HG02642 (cell line): ENCODE measurements around the gene SNED1.

ENCODE experiments used
- ATAC-seq: cut with Tn5 transposase; IDR thresholded peaks from one replicate; pipeline ENCODE4 v1.9.1; 2021; ENCODE audit warnings: mild to moderate bottlenecking; ENCODE audit not compliant: unreplicated experiment, poor library complexity

The SNED1 gene

DNA sequence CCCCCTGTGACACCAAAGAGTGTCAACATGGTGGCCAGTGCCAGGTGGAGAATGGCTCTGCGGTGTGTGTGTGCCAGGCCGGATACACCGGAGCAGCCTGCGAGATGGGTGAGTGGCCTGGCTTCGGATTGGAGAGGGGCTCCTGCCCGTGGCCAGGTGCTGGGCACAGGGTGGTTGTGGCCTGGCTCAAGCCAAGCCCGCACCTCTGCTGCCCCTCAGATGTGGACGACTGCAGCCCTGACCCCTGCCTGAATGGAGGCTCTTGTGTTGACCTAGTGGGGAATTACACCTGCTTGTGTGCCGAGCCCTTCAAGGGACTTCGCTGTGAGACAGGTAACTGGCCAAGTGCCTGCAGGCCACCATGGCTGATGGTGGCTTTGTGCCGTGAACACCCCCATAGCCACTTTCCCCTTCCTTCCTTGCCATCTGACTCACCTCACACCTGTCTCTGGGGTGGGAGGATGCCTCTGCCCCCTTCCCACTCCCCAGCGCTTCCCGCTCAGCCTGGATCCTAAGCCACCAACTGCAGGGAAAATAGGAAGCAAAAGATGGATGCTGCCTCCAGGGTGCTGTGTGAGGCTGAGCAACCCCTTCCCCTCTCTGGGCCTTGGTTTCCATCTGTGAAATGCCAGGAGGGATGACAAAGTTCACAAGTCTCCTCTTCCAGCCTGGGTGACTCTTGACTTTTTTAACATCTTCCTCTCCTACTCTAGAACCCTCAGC lies 41.8 kb downstream of the SNED1 start:
- no peak for ATAC-seq

DNA sequence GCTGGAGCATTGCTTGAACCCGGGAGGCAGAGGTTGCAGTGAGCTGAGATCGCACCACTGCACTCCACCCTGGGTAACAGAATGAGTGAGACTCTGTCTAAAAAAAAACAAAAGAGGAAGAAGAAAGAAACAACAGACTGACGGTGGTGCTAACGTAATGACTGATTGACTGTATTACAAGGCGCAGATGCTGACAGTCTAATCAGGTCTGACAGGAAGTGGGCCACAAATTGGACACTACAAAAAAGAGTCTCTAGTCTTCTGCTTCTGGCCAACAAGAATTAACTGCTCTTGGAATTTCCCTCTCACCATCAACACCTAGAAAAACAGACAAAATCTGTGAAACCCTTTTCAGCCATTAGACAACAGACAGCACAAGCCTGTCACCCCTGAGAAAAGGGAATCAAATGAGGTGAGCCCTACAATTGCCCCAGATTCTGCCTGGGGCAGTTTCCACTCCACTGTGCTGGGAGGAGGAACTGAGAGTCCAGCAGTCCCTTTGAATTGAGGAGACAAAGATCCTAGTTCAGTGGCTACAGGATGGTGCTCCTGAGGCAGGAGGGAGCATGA lies 43.3 kb downstream of the SNED1 start:
- ATAC-seq, result peak; percentile 58

DNA sequence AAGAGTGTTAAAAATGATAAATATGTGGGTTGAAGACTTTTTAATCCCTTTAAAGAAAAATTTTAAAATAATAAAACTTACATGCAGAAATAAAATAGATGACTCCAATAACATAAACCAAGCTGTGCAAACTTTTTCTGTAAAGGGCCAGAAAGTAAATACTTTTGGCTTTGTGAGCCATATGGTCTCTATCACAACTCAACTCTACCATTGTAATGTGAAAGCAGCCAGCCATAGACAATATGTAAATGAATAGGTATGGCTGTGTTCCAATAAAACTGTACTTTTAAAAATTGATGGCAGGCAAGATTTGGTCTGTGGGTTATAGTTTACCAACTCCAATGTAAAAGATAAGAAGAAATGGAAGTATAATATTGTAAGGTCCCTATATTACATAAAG lies 45.2 kb downstream of the SNED1 start:
- ATAC-seq, result no peak

DNA sequence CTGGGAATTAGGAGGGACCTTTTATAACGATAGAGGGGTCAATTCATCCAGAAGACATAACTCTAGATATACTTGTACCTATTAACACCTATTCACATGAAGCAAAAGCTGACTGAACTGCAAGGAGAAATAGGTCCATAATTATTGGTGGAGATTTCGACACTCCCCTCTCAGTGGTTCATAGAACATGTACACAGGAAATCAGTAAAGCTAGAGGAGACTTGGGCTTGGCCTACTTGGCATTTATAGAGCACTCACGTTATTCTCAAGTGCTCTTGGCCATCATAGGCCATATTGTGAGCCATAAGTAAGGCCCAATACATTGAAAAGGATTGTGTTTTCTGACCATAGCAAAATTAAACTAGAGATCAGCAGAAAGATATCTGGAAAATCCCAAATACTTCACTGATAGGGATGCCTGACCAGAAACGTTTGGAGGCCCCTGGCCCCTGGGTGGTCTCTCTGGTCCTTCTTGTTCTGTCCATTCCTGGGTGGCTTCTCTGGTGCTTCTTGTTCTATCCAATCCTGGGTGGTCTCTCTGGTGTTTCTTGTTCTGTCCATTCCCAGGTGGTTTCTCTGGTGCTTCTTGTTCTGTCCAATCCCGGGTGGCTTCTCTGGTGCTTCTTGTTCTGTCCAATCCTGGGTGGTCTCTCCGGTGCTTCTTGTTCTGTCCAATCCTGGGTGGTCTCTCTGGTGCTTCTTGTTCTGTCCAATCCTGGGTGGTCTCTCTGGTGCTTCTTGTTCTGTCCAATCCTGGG lies 49.0 kb downstream of the SNED1 start:
- ATAC-seq, result no peak

DNA sequence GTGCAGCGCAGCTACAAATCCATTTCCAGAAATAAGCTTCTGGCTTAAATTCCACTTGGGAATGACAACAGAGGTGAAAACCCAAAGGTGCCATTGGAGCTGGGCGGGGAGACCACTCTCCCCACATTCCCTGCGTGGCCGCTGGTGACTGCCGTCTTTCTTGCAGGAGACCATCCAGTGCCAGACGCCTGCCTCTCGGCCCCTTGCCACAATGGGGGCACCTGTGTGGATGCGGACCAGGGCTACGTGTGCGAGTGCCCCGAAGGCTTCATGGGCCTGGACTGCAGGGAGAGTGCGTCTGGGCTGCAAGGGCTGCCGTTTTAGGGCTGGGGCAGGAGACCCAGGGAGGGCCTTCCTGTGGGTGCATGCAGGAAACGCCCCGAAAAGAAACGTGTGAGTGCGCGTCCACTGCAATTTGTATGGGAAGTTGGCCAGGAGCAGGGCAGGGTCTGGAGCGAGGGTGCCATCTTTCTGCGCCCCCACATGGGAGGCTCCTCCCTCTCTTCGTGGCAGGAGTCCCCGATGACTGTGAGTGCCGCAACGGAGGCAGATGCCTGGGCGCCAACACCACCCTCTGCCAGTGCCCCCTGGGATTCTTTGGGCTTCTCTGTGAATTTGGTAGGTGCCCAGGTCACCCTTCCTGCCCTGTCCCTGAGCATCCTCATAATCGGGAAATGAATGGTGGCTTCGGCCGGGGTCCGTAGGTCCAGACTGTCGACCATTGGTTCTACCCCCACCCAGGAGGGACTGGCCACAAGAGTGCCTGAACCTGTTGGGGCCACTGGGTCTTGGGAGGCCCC lies 49.9 kb downstream of the SNED1 start:
- ATAC-seq, result no peak

DNA sequence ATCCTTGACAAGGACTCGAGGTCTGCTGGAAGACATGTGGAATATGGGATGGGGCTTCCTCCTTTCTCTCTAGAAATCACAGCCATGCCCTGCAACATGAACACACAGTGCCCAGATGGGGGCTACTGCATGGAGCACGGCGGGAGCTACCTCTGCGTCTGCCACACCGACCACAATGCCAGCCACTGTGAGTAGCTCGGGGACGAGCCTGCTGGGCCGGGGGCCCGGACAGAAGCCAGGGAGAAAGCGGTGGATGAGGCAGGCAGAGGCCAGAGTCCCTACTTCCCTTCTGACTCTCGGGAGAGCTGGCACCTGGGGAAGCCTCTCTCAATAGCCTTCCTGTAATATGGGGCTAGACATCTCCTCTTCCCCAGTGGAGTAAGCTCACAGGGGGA lies 50.5 kb downstream of the SNED1 start:
- ATAC-seq, result no peak

DNA sequence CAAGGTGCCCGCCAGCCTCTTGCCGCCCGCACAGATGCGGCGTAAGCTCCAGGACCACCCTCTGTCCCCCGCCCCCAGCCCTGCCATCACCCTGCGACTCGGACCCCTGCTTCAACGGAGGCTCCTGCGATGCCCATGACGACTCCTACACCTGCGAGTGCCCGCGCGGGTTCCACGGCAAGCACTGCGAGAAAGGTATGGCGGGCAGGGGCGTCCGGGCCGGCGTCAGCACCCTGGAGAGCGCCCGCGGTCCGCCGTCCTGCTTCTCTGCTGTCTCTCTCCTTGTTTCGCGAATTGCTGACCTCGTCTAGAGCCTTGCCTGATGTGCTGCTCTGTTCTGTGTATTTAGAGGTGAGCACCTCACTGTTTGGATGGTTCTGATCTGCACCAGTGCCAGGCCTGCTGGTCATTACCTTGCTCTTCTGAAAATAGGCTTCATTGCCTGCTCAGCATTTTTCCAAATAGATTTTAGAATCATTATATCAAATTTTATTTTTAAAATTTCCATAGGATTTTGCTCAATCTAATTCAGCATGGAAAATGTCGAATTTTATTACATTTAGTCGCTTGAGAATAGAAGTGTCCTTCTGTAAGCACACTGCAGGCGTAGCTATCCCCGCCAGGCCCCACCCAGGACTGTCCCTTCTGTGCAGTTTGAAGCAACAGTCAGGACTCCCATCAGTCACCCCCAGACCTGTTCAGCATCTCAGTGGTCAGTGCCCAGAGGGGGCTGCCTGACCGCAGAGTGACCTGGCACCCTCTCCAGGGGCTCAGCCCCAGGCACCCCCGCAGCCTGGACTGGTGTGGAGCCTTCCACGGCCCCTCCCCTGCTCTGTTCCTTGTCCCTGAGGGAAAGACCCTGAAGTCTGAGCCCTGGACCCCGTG lies 51.6 kb downstream of the SNED1 start:
- ATAC-seq, result no peak

DNA sequence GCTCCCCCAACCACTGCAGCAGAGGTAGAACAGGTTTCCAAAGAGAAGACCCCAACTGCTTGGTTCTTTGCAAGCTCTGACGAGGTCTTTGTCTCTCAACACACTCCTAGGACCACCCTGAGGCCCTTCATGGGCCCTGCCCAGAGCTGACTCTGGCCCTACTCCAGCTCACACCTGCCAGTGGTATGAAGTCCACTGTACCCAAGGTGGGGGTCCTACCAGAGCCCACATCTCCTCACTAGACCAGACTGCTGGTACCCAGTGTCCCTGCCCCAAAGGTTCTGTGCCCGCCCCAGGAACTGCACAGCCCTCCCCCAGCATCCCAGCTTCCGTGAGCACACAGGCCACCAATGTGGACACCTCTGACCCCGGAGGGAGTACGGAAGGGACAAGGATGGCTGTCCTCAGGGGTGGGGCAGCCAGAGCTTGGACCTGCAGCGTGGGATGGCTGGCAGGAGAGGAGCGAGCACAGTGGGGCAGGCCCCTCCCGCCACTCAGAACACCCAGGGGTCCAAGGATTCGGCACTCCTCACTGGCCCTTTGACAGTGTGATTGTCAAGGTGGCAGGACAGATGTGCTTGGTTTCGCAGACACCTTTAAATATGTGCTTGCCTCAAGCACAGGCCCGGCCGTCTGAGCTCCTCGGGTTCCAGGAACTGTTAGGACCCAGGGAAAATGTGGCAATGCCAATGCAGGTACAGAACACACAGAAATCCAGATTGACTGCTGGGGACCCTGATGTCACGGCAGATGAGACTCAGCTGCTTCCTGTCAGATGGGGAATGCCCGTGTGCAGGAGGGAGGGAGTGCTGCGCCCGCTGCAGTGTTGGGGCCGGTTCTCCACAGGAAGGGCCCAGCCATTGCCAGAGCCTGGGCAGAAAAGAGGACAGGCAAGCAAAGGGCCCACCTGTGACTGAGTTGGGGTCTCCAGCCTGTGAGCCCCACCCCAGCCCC lies 52.5 kb downstream of the SNED1 start:
- ATAC-seq, result no peak

DNA sequence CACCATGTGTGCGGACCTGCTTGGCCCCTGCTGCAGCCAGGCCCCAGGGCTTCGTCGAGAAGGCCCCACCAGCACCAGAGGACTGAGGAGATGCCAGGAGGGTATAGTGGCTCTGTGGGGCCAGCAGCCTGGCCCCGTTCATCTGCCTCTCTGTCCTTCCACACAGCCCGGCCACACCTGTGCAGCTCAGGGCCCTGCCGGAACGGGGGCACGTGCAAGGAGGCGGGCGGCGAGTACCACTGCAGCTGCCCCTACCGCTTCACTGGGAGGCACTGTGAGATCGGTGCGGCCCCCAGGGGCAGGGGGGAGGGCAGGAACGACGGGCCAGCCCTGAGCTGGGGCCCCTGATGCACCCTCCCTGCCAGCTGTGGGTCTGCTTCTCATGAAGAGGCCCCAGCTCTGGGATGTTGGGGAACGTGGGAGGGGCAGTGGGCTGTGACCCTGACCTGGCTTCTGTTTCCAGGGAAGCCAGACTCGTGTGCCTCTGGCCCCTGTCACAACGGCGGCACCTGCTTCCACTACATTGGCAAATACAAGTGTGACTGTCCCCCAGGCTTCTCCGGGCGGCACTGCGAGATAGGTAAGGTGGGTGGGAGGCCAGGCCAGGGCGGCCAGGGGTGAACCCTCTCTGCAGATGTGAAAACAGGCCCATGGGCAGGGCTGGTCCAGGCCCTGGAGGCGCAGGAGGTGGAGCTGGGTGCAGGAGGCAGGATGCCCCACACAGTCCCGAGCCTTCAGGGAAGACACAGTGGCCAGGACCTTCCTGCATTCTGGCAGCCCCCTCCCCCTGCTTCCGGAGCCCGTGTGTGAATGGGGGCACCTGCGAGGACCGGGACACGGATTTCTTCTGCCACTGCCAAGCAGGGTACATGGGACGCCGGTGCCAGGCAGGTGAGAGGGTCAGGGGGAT lies 53.4 kb downstream of the SNED1 start:
- no peak for ATAC-seq

DNA sequence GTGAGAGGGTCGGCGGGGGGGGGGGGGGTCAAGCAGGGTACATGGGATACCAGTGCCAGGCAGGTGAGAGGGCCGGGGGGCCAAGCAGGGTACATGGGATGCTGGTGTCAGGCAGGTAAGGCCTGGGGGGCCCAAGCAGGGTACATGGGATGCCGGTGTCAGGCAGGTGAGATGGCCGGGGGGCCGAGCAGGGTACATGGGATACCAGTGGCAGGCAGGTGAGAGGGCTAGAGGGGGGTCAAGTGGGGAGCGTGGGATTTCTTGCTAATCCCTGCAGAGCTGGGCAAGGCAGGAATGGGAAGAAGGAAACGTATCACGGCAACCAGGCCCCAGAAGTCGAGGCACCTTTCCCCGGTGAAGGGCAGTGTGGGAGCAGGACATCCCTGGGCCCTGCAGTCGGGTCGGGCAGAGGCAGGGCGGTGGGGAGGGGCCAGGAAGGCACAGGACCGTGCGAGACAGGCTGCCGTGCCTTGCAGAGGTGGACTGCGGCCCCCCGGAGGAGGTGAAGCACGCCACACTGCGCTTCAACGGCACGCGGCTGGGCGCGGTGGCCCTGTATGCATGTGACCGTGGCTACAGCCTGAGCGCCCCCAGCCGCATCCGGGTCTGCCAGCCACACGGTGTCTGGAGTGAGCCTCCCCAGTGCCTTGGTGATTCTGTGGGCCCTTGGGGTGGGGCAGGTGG lies 54.4 kb downstream of the SNED1 start:
- ATAC-seq, result no peak

DNA sequence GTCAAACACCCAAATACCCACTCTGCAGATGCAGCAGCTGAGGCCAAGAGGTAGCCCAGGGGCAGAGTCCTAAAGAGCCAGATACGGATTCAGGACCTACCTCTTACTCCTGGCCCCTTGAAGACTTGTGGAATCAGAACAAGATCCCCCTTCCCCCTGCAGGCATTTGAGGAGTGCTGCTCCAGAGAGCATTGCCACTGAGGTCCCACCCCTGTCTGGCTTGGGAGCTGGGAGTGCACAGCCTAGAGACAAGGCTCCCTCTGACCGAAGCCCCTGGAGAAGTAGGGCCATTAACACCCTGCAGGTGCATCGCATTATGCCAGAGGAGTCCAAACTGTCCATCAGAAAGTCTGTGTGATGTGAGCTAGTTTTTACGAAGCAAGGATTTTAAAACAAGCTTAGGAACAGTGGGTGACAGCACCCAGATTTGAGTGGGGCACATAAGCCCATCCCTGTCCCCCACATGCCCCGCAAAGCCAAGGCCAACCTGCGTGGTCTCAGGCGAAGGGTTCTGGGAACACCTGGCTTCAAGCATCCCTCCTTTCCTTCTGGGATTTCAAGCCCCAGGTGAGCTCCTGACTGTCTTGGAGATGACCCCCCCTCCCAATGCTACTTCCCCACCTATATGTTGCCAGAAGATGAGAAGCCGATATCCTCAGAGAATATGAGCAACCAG lies 55.3 kb downstream of the SNED1 start:
- ATAC-seq, result no peak

DNA sequence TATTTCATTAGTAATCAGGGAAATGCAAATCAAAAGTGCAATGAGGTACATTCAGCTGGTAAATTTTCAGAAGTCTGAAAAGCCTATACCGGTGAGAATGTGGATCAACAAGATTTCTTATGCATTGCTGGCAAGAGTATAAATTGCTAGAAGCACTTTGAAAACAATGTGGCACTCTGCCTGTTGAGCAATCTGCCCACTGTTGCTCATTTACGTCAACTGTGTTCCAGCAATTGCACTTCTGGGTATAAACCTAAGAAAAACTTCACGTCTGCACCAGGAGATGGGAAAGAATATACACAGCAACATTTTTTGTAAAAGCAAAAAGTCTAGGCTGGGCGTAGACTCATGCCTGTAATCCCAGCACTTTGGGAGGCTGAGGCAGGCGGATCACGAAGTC lies 62.9 kb downstream of the SNED1 start:
- ATAC-seq, result no peak

DNA sequence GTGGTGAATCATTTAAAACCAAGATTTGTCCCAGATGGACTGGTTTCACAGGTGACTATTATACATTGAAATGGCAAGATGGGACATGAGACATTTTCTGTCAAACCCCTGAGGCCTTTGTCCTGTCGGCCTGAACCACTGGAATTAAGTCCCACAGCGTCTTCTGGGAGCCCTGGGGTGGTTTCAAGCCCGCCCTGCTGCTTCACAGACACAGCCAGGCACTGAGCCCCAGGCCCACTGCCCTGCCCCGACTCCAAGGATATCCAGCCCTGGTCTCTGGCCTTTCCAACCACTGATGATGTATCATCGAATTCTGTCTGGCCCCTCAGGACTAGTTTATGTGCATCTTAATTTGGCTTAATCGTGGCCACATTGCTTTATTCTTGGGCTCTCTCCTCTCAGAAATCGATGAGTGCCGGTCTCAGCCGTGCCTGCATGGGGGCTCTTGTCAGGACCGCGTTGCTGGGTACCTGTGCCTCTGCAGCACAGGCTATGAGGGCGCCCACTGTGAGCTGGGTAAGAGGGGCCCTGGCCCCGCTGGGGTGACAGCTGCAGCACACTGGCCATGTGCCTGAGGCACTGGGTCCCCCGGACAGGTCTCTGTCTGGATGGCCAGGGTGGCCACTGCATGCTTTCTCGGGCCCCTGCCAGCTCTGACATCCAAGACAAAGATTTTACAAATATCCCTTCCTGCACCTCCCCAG lies 64.1 kb downstream of the SNED1 start:
- ATAC-seq, result no peak

DNA sequence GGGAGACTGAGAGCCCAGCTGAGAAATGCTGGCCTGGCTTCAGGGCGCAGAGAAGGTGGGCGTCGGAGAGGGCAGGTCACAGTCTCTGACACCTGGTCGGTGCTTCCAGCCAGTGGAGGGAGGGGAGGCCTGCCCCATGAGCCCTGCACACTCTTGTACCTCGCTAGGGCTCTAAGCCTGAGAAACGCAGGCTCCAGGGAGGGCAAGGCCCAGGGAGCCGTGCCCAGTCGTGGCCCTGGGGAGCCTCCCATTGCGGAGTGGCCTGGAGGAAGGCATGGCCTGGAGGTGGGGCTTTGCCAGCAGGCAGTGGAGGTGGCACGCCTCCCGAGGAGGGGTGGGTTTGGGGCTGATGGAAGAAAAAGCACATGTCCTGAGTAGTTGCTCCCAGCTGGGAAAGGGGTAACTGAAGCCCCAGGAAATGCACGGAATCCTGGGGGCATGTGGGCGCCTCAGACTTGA lies 64.7 kb downstream of the SNED1 start:
- ATAC-seq, result no peak

DNA sequence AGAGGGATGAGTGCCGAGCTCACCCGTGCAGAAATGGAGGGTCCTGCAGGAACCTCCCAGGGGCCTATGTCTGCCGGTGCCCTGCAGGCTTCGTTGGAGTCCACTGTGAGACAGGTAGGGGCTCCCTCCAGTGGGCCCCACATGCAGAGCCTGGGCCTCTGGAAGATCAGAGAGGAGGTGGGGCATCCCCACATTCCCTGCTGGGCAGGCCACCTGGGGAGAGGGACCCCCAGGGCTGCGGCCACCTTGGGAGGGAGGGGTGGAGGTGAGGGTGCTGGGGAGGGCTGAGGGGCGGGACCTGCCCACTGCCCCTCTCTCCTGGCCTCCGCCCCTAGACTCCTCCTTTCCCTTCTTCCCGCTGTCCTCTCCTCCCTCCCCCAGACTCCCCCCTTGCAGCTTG lies 65.2 kb downstream of the SNED1 start:
- ATAC-seq, result no peak
